Mammary epithelial cell (primary cell): ENCODE results near the gene C1GALT1C1.

Experiments
- CTCF ChIP-seq, 2 donors: IDR thresholded peaks in 1 of 2; conservative IDR thresholded peaks in 1 of 2; 2 replicates each; pipeline ENCODE4 v1.5.1; 2011 to 2012; ENCODE audit warnings: inconsistent platforms in 2 of 2, low read length in 2 of 2, mild to moderate bottlenecking in 2 of 2, control low read depth in 1 of 2, low read depth in 1 of 2; ENCODE audit not compliant: insufficient read depth in 1 of 2; ENCODE audit errors: extremely low read depth in 1 of 2
- EZH2 ChIP-seq: IDR thresholded peaks from 2 replicates; pipeline ENCODE4 v1.6.1; 2012; ENCODE audit warnings: low read length, inconsistent platforms, borderline replicate concordance

GRCh38 chrX:120647127-120647526 lies 17.3 kb upstream of the C1GALT1C1 start:
- TF ChIP-seq EZH2 (no peak), CTCF (conservative IDR thresholded peaks at IDR 0.05 in 1 of 2, IDR thresholded peaks at IDR 0.05 in 1 of 2; ENCODE audit: extremely low read depth in 1 of 2, insufficient read depth in 1 of 2, low read depth in 1 of 2, low read length in 2 of 2) (no peak)
